ENCODE data around the gene GTF3C5. TPM values are rescaled to one million over a fixed set of nuclear protein-coding genes. Genes with fewer than 3 reads are reported as not detected.
"Not testable (repeated sequence)": the region's sequence is repeated elsewhere in the genome, so short reads cannot be mapped to it uniquely, and the experiment has no call there.

The GTF3C5 gene
- total RNA-seq, 1 donor from 2014 or later, result 95.2 TPM

DNA sequence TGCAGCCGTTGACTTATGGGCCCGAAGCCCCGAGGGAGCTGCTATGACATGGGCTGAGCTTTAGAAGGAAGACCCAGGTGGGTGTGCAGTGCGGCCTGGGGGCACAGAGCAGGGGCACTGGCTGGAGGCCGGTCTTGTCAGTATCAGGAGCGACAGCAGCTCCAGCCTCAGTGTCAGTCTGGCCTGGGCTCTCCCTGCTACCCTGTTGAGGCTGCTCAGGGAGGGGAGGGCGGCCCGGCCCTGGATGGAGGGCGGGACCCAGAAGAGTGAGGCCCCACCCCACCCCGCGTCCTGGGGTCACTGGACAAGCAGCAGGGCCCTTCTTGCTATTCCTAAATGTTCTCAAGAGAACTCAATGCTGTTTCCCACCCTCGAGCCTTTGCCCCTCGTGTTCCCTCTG is 34.3 kb upstream of the GTF3C5 start:
- TF ChIP-seq, protein P1, sequence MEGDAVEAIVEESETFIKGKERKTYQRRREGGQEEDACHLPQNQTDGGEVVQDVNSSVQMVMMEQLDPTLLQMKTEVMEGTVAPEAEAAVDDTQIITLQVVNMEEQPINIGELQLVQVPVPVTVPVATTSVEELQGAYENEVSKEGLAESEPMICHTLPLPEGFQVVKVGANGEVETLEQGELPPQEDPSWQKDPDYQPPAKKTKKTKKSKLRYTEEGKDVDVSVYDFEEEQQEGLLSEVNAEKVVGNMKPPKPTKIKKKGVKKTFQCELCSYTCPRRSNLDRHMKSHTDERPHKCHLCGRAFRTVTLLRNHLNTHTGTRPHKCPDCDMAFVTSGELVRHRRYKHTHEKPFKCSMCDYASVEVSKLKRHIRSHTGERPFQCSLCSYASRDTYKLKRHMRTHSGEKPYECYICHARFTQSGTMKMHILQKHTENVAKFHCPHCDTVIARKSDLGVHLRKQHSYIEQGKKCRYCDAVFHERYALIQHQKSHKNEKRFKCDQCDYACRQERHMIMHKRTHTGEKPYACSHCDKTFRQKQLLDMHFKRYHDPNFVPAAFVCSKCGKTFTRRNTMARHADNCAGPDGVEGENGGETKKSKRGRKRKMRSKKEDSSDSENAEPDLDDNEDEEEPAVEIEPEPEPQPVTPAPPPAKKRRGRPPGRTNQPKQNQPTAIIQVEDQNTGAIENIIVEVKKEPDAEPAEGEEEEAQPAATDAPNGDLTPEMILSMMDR (IDR thresholded peaks at IDR 0.05; ENCODE audit: partially characterized antibody, unreplicated experiment), result no peak
- DNase-seq, result no peak
- Mint-ChIP-seq H3K27me3 (ENCODE audit: unreplicated experiment) (peaks cover 4% of the 10 kb centered on the region), H3K27ac (ENCODE audit: unreplicated experiment) (no peak overlapping the region), H3K36me3 (ENCODE audit: unreplicated experiment) (no peaks in the 10 kb centered on the region), H3K9me3 (ENCODE audit: unreplicated experiment) (peaks cover 7% of the 10 kb centered on the region), H3K4me3 (ENCODE audit: unreplicated experiment) (no peak overlapping the region), H3K4me1 (ENCODE audit: low read depth, unreplicated experiment) (peaks cover 1% of the 10 kb centered on the region)

DNA sequence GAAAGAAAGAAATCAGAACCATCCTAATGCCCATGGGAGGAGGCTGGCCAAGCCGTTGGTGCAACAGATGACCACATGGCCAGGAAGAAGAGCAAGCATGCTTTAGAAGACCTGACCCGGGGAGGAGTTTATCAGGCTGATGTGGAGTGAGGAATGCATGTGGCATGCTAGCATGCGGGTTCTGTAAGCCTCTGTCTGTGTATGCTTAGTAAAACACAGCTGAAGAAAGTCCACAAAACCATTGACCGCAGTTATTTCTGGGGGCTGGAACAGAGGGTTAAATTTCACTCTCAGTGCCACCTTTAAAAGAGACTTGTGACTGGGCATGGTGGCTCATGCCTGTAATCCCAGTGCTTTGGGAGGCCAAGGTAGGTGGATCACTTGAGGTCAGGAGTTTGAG is 33.2 kb upstream of the GTF3C5 start:
- H3K9me3 Mint-ChIP-seq (ENCODE audit: unreplicated experiment), result peaks cover 7% of the 10 kb centered on the region
- no peak overlapping the region for H3K4me3 Mint-ChIP-seq (ENCODE audit: unreplicated experiment)
- no peak overlapping the region for H3K27ac Mint-ChIP-seq (ENCODE audit: unreplicated experiment)
- peaks cover 9% of the 10 kb centered on the region for H3K27me3 Mint-ChIP-seq (ENCODE audit: unreplicated experiment)
- TF ChIP-seq, protein P1 (IDR thresholded peaks at IDR 0.05; ENCODE audit: partially characterized antibody, unreplicated experiment), result no peak
- H3K36me3 Mint-ChIP-seq (ENCODE audit: unreplicated experiment), result no peaks in the 10 kb centered on the region
- no peaks in the 10 kb centered on the region for H3K4me1 Mint-ChIP-seq (ENCODE audit: low read depth, unreplicated experiment)
- no peak for DNase-seq

DNA sequence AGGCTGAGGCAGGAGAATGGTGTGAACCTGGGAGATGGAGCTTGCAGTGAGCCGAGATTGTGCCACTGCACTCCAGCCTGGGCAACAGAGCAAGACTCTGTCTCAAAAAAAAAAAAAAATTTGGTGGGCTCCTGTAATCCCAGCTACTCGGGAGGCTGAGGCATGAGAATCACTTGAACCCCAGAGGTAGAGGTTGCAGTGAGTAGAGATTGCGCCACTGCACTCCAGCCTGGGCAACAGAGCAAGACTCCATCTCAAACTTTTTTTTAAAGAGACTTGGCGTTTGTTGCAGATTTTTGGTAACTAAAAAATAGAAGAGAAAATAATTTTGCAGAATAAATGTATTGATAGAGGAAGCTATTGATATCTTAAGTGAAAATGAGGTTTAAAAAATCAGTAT is 32.6 kb upstream of the GTF3C5 start:
- not testable (repeated sequence) for H3K27ac Mint-ChIP-seq (ENCODE audit: unreplicated experiment); H3K36me3 Mint-ChIP-seq (ENCODE audit: unreplicated experiment); DNase-seq; H3K9me3 Mint-ChIP-seq (ENCODE audit: unreplicated experiment); H3K27me3 Mint-ChIP-seq (ENCODE audit: unreplicated experiment); H3K4me1 Mint-ChIP-seq (ENCODE audit: low read depth, unreplicated experiment); H3K4me3 Mint-ChIP-seq (ENCODE audit: unreplicated experiment)

DNA sequence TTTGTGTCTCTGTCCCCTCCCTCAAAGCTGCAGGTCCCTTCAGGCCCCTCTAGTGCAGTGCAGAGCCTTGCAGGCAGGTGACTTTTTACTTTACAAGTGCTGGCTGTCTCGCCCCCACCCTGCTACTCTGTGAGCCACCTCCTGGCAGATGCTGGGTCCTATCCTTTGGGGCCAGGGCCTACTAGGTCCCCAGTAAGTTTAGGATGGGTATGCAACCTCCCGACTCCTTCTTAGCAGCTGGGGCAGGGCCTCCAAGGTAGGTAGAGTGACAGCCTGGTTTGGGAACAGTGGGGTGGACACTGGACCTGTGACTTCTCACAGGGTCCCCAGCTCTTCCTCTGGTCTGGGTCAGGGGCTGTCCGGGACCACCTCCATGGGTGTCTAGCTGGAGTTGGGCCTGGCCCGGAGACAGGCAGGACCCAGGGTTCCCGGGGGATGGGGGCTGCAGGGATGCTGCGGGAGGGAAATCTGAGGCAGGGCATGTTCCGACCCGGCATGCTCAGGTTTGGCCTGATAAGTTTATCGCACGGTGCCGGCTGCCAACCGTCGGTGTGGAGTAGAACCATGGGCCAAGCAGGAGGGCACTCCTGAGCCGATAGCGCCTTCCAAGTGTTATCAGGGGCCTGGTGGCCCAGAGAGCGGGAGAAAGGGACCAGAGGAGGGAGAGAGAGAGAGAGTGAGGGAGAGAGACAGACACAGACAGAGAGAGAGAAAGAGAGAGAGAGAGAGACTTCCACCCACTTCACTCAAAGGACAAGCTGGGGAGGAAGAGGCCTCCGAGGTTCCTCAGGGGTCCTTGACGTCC is 31.8 kb upstream of the GTF3C5 start:
- DNase-seq, result no peak
- no peak overlapping the region for H3K27ac Mint-ChIP-seq (ENCODE audit: unreplicated experiment)
- H3K4me3 Mint-ChIP-seq (ENCODE audit: unreplicated experiment), result no peak overlapping the region
- H3K9me3 Mint-ChIP-seq (ENCODE audit: unreplicated experiment), result peaks cover 3% of the 10 kb centered on the region
- H3K36me3 Mint-ChIP-seq (ENCODE audit: unreplicated experiment), result no peaks in the 10 kb centered on the region
- H3K27me3 Mint-ChIP-seq (ENCODE audit: unreplicated experiment), result peaks cover 9% of the 10 kb centered on the region
- no peaks in the 10 kb centered on the region for H3K4me1 Mint-ChIP-seq (ENCODE audit: low read depth, unreplicated experiment)
- TF ChIP-seq, protein P1 (IDR thresholded peaks at IDR 0.05; ENCODE audit: partially characterized antibody, unreplicated experiment), result no peak

DNA sequence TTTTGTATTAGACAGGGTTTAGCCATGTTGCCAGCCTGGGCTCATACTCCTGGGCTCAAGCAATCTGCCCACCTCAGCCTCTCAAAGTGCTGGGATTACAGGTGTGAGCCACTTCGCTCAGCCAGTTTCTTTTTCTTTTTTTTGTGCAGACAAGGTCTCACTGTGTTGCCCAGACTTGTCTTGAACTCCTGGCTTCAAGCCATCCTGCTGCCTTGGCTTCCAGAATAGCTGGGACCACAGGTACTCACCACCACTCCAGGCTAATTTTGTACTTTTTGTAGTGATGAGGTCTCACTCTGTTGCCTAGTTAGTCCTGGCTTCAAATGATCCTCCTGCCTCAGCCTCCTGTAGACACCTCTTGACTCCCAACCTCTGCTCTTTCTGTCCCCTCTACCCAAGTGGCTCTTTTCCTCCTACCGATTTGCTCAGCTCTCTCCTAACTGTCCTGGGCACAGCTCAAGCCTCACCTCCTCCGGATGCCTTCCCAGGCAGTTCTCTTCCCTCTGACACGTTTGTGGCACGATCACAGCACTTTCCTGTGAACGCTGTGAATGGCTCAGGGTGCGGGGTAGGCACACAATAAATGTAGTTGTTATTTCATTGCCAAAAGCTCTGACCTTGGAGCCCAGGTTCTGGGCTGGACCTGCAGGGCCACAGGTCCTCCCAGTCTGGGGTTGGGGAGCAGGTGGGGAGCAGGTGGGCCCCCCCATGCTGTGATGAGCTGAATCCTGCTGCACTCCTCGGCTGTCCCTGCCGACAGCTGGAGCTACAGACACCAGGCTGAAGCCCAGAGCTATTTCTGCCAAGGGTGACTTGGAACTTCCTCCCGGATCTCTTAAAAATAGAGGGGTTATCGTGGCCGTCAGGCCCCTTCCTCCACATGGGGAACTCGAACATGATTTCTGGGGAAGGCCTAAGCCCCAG is 28.4 kb upstream of the GTF3C5 start:
- H3K4me1 Mint-ChIP-seq (ENCODE audit: low read depth, unreplicated experiment), result no peaks in the 10 kb centered on the region
- no peaks in the 10 kb centered on the region for H3K36me3 Mint-ChIP-seq (ENCODE audit: unreplicated experiment)
- peaks cover 18% of the 10 kb centered on the region for H3K27me3 Mint-ChIP-seq (ENCODE audit: unreplicated experiment)
- peaks cover 6% of the 10 kb centered on the region for H3K9me3 Mint-ChIP-seq (ENCODE audit: unreplicated experiment)
- DNase-seq, result no peak
- TF ChIP-seq, protein P1 (IDR thresholded peaks at IDR 0.05; ENCODE audit: partially characterized antibody, unreplicated experiment), result no peak
- no peak overlapping the region for H3K4me3 Mint-ChIP-seq (ENCODE audit: unreplicated experiment)
- no peak overlapping the region for H3K27ac Mint-ChIP-seq (ENCODE audit: unreplicated experiment)

All from glutamatergic neuron (in vitro differentiated cells).